Prostate gland (tissue), 2 donors: Measurements from ENCODE around the gene SIM1.

Source experiments
- POLR2AphosphoS5 ChIP-seq: sonication (generic); formaldehyde crosslinking; IDR thresholded peaks from one replicate; pipeline ENCODE4 v1.6.1; 2017; ENCODE audit warnings: antibody characterized with exemption
- TF ChIP-seq, protein P1 (sequence below), 4 experiments: fragments of 200-600 bp in 2 of 4; fragments of 450-650 bp in 2 of 4; sonication (generic) in 2 of 4; IDR thresholded peaks; 1 replicate in 3 of 4; 2 replicates in 1 of 4; pipeline ENCODE4 v1.5.1; 2016 to 2019; ENCODE audit warnings: antibody characterized with exemption in 4 of 4, mild to moderate bottlenecking in 2 of 4, moderate library complexity in 2 of 4

DNA sequence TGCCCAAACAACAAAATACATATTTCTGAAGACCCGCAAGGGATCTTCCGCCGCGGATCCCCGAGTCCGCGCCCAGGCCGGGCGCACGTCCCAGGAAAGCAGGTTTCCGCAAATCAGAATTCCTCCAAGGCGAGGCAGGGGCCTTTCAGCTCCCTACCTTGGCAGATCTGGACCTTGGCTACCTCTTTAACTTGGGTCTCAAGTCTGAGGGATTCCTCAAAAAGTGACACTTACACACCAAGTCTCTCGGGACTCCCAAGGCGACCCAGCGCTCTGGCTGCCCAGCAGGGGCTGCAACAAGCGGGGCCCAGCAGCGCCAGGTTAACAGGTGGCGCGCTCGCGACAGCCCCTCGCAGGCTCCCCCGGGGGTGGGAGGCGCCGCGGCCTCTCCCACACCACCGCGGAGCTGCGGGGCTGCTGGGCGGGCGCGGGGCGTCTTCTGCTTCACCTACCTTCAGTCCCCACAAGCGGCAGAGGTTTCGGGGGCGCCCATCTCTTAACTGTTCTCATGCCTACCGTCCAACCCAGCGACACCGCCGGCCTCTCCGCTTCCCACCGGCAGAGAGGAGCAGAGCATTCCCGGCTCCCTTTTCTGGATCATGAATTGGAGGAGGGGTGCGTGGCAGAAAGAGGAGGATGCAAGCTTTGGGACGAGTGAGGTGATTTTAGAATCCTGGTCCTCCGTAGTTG lies 414 bp downstream of the SIM1 start:
- TF ChIP-seq, protein P1, sequence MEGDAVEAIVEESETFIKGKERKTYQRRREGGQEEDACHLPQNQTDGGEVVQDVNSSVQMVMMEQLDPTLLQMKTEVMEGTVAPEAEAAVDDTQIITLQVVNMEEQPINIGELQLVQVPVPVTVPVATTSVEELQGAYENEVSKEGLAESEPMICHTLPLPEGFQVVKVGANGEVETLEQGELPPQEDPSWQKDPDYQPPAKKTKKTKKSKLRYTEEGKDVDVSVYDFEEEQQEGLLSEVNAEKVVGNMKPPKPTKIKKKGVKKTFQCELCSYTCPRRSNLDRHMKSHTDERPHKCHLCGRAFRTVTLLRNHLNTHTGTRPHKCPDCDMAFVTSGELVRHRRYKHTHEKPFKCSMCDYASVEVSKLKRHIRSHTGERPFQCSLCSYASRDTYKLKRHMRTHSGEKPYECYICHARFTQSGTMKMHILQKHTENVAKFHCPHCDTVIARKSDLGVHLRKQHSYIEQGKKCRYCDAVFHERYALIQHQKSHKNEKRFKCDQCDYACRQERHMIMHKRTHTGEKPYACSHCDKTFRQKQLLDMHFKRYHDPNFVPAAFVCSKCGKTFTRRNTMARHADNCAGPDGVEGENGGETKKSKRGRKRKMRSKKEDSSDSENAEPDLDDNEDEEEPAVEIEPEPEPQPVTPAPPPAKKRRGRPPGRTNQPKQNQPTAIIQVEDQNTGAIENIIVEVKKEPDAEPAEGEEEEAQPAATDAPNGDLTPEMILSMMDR (IDR thresholded peaks at IDR 0.05) = no peak
- TF ChIP-seq POLR2AphosphoS5 = no peak
